ENCODE data around the gene ANKRD13A. TPM values are rescaled to one million over a fixed set of nuclear protein-coding genes. Genes with fewer than 3 reads are reported as not detected.
"Not testable (repeated sequence)": the region's sequence is repeated elsewhere in the genome, so short reads cannot be mapped to it uniquely, and the experiment has no call there.

The ANKRD13A gene
- total and polyA plus RNA-seq, 5 donors: 9.6 to 24.7 (median 21.1) TPM

DNA sequence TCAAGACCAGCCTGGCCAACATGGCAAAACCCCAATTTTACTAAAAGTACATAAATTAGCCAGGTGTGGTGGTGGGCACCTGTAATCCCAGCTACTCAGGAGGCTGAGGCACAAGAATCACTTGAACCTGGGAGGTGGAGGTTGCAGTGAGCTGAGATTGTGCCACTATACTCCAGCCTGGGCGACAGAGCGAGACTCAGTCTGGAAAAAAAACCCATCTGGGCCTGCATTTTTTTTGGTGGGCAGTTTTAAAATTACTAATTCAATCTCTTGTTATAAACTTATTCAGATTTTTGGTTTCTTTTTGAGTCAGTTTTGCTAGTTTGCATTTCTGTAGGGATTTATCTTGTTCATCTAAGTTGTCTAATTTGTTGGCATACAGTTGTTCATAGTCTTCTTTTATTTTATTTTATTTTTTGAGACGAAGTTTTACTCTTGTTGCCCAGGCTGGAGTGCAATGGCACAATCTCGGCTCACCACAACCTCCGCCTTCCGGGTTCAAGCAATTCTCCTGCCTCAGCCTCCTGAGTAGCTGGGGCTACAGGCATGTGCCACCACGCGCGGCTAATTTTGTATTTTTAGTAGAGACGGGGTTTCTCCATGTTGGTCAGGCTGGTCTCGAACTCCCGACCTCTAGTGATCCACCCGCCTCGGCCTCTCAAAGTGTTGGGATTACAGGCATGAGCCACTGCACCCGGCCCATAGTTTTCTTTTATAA lies 9.6 kb downstream of the ANKRD13A start:
- ATAC-seq; H3K4me3 ChIP-seq (ENCODE audit: low read length); H3K9me3 ChIP-seq (ENCODE audit: control insufficient read depth, low read length); H3K27me3 ChIP-seq (ENCODE audit: control insufficient read depth, insufficient read depth); H3K27ac ChIP-seq (ENCODE audit: low read length); H3K4me1 ChIP-seq (ENCODE audit: control insufficient read depth, insufficient read depth, low read length); DNase-seq; intact Hi-C loops (cut with DNase I): not testable (repeated sequence)
- WGBS: 97% methylated on average over 15 of the region's 15 CpGs

DNA sequence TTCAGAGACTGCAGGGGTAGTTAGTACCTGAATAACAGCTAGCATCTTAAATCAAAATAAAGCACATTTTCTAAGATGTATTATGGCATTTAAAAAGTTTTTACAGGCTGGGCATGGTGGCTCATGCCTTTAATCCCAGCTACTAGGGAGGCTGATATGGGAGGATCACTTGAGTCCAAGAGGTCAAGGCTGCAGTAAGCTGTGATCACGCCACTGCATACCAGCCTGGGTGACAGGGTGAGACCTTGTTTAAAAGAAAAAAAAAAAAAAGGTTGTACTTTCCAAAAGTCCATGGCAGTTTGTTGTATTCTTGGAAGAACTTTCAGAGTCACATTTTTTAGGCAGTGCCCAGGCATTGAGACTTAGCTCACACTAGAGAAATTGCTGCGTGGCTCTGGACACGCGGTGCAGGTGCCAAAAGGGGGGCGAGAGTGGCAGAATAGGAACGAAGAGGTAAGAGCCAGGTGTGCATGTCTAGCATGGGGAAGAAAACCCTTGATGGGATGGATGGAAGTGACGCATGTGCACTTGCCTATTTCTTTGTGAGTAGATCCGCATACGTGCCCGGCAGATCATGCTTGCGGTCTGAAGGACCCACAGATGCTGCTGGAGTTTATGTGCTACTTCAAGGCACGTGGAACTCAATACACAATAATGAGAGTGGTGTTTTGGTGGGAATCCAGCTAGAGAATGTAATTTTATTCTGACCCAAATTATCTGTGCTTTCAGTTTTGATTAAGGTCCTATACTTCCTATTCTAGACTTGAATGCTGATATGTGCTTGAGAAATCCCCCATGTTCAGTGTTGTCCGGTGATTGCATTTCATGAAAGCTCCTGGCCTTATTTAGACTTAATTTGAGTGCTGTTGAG lies 11.9 kb downstream of the ANKRD13A start:
- no peak for DNase-seq
- Histone ChIP-seq H3K9me3 (ENCODE audit: control insufficient read depth, low read length) (no peaks in the 10 kb centered on the region), H3K27ac (ENCODE audit: low read length) (no peak overlapping the region), H3K27me3 (ENCODE audit: control insufficient read depth, insufficient read depth) (no peaks in the 10 kb centered on the region), H3K4me1 (ENCODE audit: control insufficient read depth, insufficient read depth, low read length) (no peaks in the 10 kb centered on the region), H3K4me3 (ENCODE audit: low read length) (no peak overlapping the region)
- ATAC-seq: no peak
- intact Hi-C loops (cut with DNase I): no loop called here
- 91% methylated on average over 13 of the region's 13 CpGs for WGBS

DNA sequence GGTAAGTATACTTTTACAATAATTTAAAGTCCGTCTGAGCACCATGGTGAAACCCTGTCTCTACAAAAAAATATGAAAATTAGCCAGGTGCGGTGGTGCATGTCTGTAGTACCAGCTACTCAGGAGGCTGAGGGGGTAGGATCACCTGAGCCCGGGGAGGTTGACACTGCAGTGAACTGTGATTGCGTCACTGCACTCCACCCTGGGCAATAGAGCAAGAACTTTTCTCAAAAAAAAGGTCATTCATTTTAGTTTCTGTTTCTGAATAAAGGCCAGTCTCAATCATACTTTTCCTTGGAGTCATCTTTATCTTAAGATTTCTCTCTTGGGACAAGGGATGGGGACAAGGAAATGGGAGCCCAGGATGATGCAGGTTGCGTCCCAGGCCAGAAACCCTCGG lies 12.9 kb downstream of the ANKRD13A start:
- H3K9me3 ChIP-seq (ENCODE audit: control insufficient read depth, low read length): no peaks in the 10 kb centered on the region
- DNase-seq: no peak
- no peak overlapping the region for H3K4me3 ChIP-seq (ENCODE audit: low read length)
- no peaks in the 10 kb centered on the region for H3K27me3 ChIP-seq (ENCODE audit: control insufficient read depth, insufficient read depth)
- H3K4me1 ChIP-seq (ENCODE audit: control insufficient read depth, insufficient read depth, low read length): no peaks in the 10 kb centered on the region
- no peak for ATAC-seq
- intact Hi-C loops (cut with DNase I): no loop called here
- 82% methylated on average over 6 of the region's 6 CpGs for WGBS
- no peak overlapping the region for H3K27ac ChIP-seq (ENCODE audit: low read length)

DNA sequence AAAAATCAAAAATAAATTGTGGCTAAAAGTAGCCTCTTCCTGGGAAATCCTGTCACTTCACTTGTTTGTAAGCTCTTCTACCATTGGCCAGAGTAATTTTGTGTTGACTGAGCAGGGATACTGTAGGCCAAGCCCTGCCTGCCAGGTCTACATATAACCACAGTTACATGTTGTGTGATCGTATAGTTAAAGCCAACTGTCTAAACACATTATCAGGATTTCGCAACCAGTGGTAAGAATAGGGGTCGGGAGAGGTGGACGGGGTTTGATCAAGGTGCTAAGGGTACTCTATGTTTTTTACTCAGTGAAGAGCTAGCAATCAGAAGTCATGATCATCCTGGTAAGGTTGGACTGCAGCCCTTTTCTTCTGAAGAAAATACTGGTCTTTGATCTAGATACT lies 13.4 kb downstream of the ANKRD13A start:
- no peak for DNase-seq
- H3K4me1 ChIP-seq (ENCODE audit: control insufficient read depth, insufficient read depth, low read length): no peaks in the 10 kb centered on the region
- no peak for ATAC-seq
- H3K27ac ChIP-seq (ENCODE audit: low read length): no peak overlapping the region
- H3K4me3 ChIP-seq (ENCODE audit: low read length): no peak overlapping the region
- H3K9me3 ChIP-seq (ENCODE audit: control insufficient read depth, low read length): no peaks in the 10 kb centered on the region
- intact Hi-C loops (cut with DNase I): no loop called here
- 90% methylated on average over 4 of the region's 4 CpGs for WGBS
- H3K27me3 ChIP-seq (ENCODE audit: control insufficient read depth, insufficient read depth): no peaks in the 10 kb centered on the region

DNA sequence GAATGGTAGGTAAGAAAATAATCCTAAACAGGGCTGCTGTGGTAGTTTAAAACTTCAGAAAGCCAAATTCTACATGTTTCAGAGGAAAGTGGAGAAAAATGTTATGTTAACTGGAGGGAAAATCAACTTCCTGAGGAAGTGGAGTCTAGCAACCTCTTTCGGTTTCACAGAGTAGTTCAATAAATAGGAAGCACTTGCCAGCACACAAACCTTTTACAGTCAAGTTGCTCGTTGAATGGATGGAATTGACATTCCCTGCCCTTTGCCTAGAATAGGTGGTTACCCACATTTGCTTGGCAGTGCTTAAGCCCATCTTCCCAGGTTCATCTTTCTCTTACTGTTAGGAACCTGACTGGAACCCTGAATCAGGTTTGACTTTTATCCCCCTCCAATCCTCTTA lies 15.9 kb downstream of the ANKRD13A start:
- no peak overlapping the region for H3K27ac ChIP-seq (ENCODE audit: low read length)
- no peak overlapping the region for H3K4me3 ChIP-seq (ENCODE audit: low read length)
- ATAC-seq (peak in 1 of 2 donors; percentile 42), DNase-seq (no peak)
- H3K27me3 ChIP-seq (ENCODE audit: control insufficient read depth, insufficient read depth): no peaks in the 10 kb centered on the region
- no peaks in the 10 kb centered on the region for H3K4me1 ChIP-seq (ENCODE audit: control insufficient read depth, insufficient read depth, low read length)
- intact Hi-C loops (cut with DNase I): no loop called here
- H3K9me3 ChIP-seq (ENCODE audit: control insufficient read depth, low read length): no peaks in the 10 kb centered on the region
- WGBS: 45% methylated on average over 2 of the region's 2 CpGs

DNA sequence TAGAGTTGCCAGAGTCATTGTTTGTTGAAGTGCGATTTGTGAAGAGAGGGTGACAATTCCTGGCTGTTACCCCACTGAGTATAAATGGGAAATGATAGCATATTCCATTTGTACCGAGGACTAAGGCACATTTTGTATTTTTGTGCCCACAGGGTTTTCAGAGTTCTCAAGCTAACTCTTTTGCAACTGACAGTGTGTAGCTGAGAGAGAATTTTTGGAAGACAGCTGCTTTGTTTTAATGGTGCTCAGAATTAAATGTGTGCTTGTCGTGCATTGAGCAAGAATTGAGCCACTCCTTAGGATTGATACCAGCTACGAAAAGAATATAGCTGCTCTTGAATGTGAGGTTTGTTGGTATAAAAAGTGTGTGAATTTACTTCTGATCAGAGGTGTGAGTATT lies 21.7 kb downstream of the ANKRD13A start:
- no peak overlapping the region for H3K4me3 ChIP-seq (ENCODE audit: low read length)
- ATAC-seq: no peak
- H3K27me3 ChIP-seq (ENCODE audit: control insufficient read depth, insufficient read depth): no peaks in the 10 kb centered on the region
- no peaks in the 10 kb centered on the region for H3K9me3 ChIP-seq (ENCODE audit: control insufficient read depth, low read length)
- 84% methylated on average over 4 of the region's 4 CpGs for WGBS
- peaks cover 4% of the 10 kb centered on the region for H3K4me1 ChIP-seq (ENCODE audit: control insufficient read depth, insufficient read depth, low read length)
- no peak overlapping the region for H3K27ac ChIP-seq (ENCODE audit: low read length)
- no peak for DNase-seq
- intact Hi-C loops (cut with DNase I): no loop called here

DNA sequence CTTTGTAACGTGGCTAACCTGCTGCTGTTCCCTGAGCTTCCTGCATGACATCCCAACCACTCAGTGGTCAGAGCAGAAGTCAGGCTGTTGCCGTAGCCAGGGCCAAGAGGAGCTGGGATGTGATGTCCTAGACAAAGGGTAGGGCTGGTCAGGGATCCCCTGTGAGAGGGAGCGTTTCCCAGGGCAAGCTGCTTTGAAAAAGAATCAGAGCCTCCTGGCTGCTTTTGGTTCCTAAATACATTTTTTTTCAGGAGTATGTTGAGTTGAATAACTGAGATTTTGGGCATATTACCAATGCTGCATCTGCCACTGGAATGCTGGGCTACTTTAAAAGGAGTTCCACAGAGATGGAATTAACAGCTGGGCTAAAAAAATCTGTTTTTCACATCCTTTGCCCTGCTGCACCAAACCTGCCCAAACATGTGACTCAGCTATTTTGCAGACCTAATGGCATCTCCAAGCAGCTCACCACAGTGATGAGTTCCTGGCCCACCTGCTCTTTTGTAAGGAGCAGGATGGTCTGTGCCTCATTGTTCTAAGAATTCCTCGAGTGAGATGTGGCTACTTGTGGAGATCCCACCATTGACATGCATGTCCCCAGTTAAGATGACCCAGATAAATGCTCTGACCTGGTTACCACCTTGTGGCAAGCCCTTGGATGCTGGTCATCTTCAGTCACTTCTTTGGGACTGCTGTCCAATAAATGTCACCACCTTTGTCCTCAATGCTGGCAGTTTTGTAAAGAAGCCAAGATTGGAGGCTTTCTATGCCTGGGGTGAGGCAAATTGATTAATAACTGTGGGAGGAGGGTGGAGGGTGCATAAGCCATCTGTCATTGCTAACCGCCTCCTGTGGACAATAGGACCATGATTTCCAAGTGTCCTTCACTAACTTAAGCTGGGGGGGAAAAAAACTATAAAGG lies 24.1 kb downstream of the ANKRD13A start:
- H3K4me1 ChIP-seq (ENCODE audit: control insufficient read depth, insufficient read depth, low read length): peaks cover 4% of the 10 kb centered on the region
- DNase-seq: peak in 1 of 3 donors; percentile 41
- WGBS: 64% methylated on average over 5 of the region's 5 CpGs
- H3K27ac ChIP-seq (ENCODE audit: low read length): no peak overlapping the region
- no peaks in the 10 kb centered on the region for H3K9me3 ChIP-seq (ENCODE audit: control insufficient read depth, low read length)
- peak in 1 of 2 donors; percentile 15 for ATAC-seq
- no peak overlapping the region for H3K4me3 ChIP-seq (ENCODE audit: low read length)
- no peaks in the 10 kb centered on the region for H3K27me3 ChIP-seq (ENCODE audit: control insufficient read depth, insufficient read depth)
- intact Hi-C loops (cut with DNase I): no loop called here

DNA sequence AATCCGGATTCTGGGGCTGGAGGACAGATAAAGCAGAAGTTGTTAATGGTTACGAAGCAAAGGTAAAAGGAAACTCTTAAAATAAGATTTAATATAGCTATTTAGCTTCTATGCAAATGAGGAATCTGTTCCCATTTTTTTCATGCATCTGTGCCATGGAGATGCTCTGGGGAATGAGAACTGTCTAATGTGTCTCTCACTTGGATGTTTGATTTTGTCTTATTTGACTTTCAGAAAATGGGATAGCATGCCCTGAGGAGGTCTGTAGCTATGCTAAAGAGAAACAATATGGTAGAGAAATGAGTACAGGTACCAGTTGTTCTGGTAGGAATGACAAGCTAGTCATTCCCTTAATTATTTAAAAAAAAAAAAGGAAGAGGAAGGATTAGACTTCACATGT lies 24.8 kb downstream of the ANKRD13A start:
- Histone ChIP-seq H3K27me3 (ENCODE audit: control insufficient read depth, insufficient read depth) (no peaks in the 10 kb centered on the region), H3K9me3 (ENCODE audit: control insufficient read depth, low read length) (no peaks in the 10 kb centered on the region), H3K4me3 (ENCODE audit: low read length) (no peak overlapping the region), H3K27ac (ENCODE audit: low read length) (no peak overlapping the region), H3K4me1 (ENCODE audit: control insufficient read depth, insufficient read depth, low read length) (peaks cover 4% of the 10 kb centered on the region)
- ATAC-seq (no peak), DNase-seq (no peak)
- intact Hi-C loops (cut with DNase I): no loop called here
- 77% methylated on average over 2 of the region's 2 CpGs for WGBS

DNA sequence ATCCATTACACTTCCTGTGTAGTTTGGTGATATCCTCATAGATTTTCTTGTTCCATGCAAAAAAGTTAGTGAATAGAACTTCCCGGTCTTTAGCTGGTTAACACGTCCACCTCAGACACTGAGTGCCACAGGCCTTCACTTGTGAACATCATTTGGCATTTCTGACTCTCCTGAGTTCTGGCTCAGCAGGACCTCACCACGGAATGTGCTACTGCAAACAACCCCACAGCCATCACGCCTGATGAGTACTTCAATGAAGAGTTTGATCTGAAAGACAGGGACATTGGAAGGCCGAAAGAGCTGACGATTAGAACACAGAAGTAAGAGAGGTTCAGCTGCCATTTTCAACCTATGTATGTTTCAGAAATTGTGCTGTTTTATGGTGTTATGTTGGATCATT lies 29.1 kb downstream of the ANKRD13A start:
- H3K9me3 ChIP-seq (ENCODE audit: control insufficient read depth, low read length): no peaks in the 10 kb centered on the region
- DNase-seq (no peak), ATAC-seq (no peak)
- no peaks in the 10 kb centered on the region for H3K27me3 ChIP-seq (ENCODE audit: control insufficient read depth, insufficient read depth)
- peaks cover 4% of the 10 kb centered on the region for H3K4me1 ChIP-seq (ENCODE audit: control insufficient read depth, insufficient read depth, low read length)
- WGBS: 84% methylated on average over 6 of the region's 6 CpGs
- intact Hi-C loops (cut with DNase I): no loop called here
- H3K4me3 ChIP-seq (ENCODE audit: low read length): no peak overlapping the region
- H3K27ac ChIP-seq (ENCODE audit: low read length): no peak overlapping the region

DNA sequence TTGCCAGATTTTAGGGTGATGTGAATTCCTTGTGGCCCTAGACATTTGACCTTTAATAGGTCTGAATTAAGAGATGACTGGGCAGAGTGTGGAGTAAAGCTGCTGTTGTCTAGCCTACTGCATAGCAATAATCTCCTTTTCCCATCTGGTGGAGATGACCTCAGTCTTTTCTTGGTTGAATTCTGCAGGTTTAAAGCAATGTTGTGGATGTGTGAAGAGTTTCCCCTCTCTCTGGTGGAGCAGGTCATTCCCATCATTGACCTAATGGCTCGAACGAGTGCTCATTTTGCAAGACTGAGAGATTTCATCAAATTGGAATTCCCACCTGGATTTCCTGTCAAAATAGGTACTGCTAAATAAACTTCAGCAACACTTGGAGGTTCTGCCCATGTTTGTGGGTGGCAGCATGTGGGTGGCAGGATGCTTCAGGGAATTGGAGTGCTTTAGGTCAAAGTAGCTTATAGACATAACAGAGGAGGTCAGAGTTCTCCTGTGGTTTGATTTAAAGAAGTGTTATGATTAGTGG lies 30.1 kb downstream of the ANKRD13A start:
- ATAC-seq: no peak
- WGBS: 85% methylated on average over 2 of the region's 2 CpGs
- Histone ChIP-seq H3K4me3 (ENCODE audit: low read length) (no peak overlapping the region), H3K4me1 (ENCODE audit: control insufficient read depth, insufficient read depth, low read length) (no peaks in the 10 kb centered on the region), H3K27ac (ENCODE audit: low read length) (no peak overlapping the region), H3K9me3 (ENCODE audit: control insufficient read depth, low read length) (no peaks in the 10 kb centered on the region), H3K27me3 (ENCODE audit: control insufficient read depth, insufficient read depth) (no peaks in the 10 kb centered on the region)
- intact Hi-C loops (cut with DNase I): no loop called here
- DNase-seq: no peak
